Fibroblast of villous mesenchyme (primary cell): ENCODE measurements around the gene PDGFA. TPM values are rescaled to one million over a fixed set of nuclear protein-coding genes. Genes with fewer than 3 reads are reported as not detected.
A peak's percentile ranks its signal among the peaks of the same experiment; 100 is the strongest.

Experiments used
- DNase-seq: peaks from one replicate; pipeline ENCODE4 v3.0.0-alpha.2; 2010; ENCODE audit warnings: low read depth
- H3K4me3 ChIP-seq: 2 replicates; pipeline ENCODE4 v1.5.1; 2011; ENCODE audit warnings: low read depth, mild to moderate bottlenecking, low read length
- CTCF ChIP-seq: IDR thresholded peaks from 2 replicates; pipeline ENCODE4 v1.5.1; 2012; ENCODE audit warnings: low read depth, mild to moderate bottlenecking, low read length; ENCODE audit not compliant: insufficient read depth
- total RNA-seq: library from RNA; depleted of rRNA; stranded (reverse); fragments of >200 nt; gene quantifications from 2 replicates; pipeline ENCODE4 v1.2.3, GENCODE V29; 2012

PDGFA gene
- total RNA-seq, 1 donor = 43.2 TPM

GRCh38 chr7:485188-486081 lies 34.2 kb downstream of the PDGFA start:
- DNase-seq = no peak

GRCh38 chr7:484356-485101 lies 35.1 kb downstream of the PDGFA start:
- no peak for TF ChIP-seq CTCF
- no peak overlapping the region for H3K4me3 ChIP-seq
- no peak for DNase-seq

More at GRCh38 chr7:485188-486081, 34.2 kb downstream of the PDGFA start:
- no peak overlapping the region for H3K4me3 ChIP-seq
- TF ChIP-seq CTCF = no peak

GRCh38 chr7:483656-484355 lies 35.8 kb downstream of the PDGFA start:
- no peak overlapping the region for H3K4me3 ChIP-seq
- DNase-seq = no peak
- TF ChIP-seq CTCF = no peak

- no peak overlapping the region for H3K4me3 ChIP-seq
- no peak for DNase-seq
- TF ChIP-seq CTCF = no peak
Observed at GRCh38 chr7:482521-483083, 37.0 kb downstream of the PDGFA start.

- no peak for TF ChIP-seq CTCF
- H3K4me3 ChIP-seq = no peak overlapping the region
- DNase-seq = no peak
Observed at GRCh38 chr7:481219-481930, 38.3 kb downstream of the PDGFA start.

- DNase-seq = peak; percentile 32
- H3K4me3 ChIP-seq = no peak overlapping the region
- TF ChIP-seq CTCF = no peak
Observed at GRCh38 chr7:480531-481218, 39.0 kb downstream of the PDGFA start.
